22Rv1 (cell line): ENCODE results near the gene GPR143.

Experiments
- H3K27ac ChIP-seq: fragments of 450-650 bp; 2 replicates; pipeline ENCODE4 v1.5.1; 2017
- CTCF ChIP-seq: fragments of 450-650 bp; IDR thresholded peaks from 2 replicates; pipeline ENCODE4 v1.5.1; 2017; ENCODE audit warnings: mild to moderate bottlenecking
- ZFX ChIP-seq: fragments of 450-650 bp; IDR thresholded peaks from 2 replicates; pipeline ENCODE4 v1.6.1; 2017; ENCODE audit warnings: antibody characterized with exemption, borderline replicate concordance

Gene GPR143

GRCh38 chrX:9706421-9706820 is 59.2 kb downstream of the GPR143 start:
- TF ChIP-seq ZFX (no peak), CTCF (no peak)
- H3K27ac ChIP-seq = no peak overlapping the region

- H3K27ac ChIP-seq = no peak overlapping the region
- no peak for TF ChIP-seq CTCF
- TF ChIP-seq ZFX = no peak
These were observed 60.7 kb downstream of the GPR143 start for GRCh38 chrX:9704876-9705465.

GRCh38 chrX:9703406-9703805 is 62.2 kb downstream of the GPR143 start:
- H3K27ac ChIP-seq = no peak overlapping the region
- TF ChIP-seq CTCF (no peak), ZFX (no peak)

GRCh38 chrX:9701790-9702189 is 63.9 kb downstream of the GPR143 start:
- TF ChIP-seq ZFX (no peak), CTCF (no peak)
- H3K27ac ChIP-seq = no peak overlapping the region

GRCh38 chrX:9700555-9700954 is 65.1 kb downstream of the GPR143 start:
- no peak overlapping the region for H3K27ac ChIP-seq

GRCh38 chrX:9698576-9698975 is 67.1 kb downstream of the GPR143 start:
- TF ChIP-seq ZFX (no peak), CTCF (no peak)
- H3K27ac ChIP-seq = no peak overlapping the region

More at GRCh38 chrX:9700555-9700954, 65.1 kb downstream of the GPR143 start:
- peak; percentile 24; the same call in 1 of the 2 replicates for TF ChIP-seq CTCF
- no peak for TF ChIP-seq ZFX

GRCh38 chrX:9693307-9694001 is 72.2 kb downstream of the GPR143 start:
- TF ChIP-seq CTCF (no peak), ZFX (no peak)

More at GRCh38 chrX:9693307-9694001, 72.2 kb downstream of the GPR143 start:
- no peak overlapping the region for H3K27ac ChIP-seq
